ENCODE data around the gene RERE.

Gene RERE

GRCh38 chr1:8856689-8857412 lies 39.4 kb upstream of the RERE start:
- Histone ChIP-seq H3K9me3 (ENCODE audit: control insufficient read depth, insufficient read depth, low read length) (no peaks in the 10 kb centered on the region), H3K9ac (ENCODE audit: low read depth, low read length) (no peak overlapping the region), H3K36me3 (ENCODE audit: control insufficient read depth, insufficient read depth, low read length) (peaks cover 26% of the 10 kb centered on the region), H3K27me3 (ENCODE audit: control insufficient read depth, insufficient read depth, low read length) (no peaks in the 10 kb centered on the region), H3K4me3 (ENCODE audit: low read depth, low read length) (no peak overlapping the region), H3K4me1 (ENCODE audit: control insufficient read depth, insufficient read depth, low read length) (no peaks in the 10 kb centered on the region)

- no peaks in the 10 kb centered on the region for H3K9me3 ChIP-seq (ENCODE audit: control insufficient read depth, insufficient read depth, low read length)
- no peaks in the 10 kb centered on the region for H3K27me3 ChIP-seq (ENCODE audit: control insufficient read depth, insufficient read depth, low read length)
- H3K9ac ChIP-seq (ENCODE audit: low read depth, low read length): no peak overlapping the region
- H3K4me1 ChIP-seq (ENCODE audit: control insufficient read depth, insufficient read depth, low read length): no peaks in the 10 kb centered on the region
- peaks cover 7% of the 10 kb centered on the region for H3K36me3 ChIP-seq (ENCODE audit: control insufficient read depth, insufficient read depth, low read length)
- no peak overlapping the region for H3K4me3 ChIP-seq (ENCODE audit: low read depth, low read length)
These were observed 36.8 kb upstream of the RERE start for GRCh38 chr1:8854240-8854639.

- Histone ChIP-seq H3K4me3 (ENCODE audit: low read depth, low read length) (no peak overlapping the region), H3K9ac (ENCODE audit: low read depth, low read length) (no peak overlapping the region), H3K4me1 (ENCODE audit: control insufficient read depth, insufficient read depth, low read length) (no peaks in the 10 kb centered on the region), H3K27me3 (ENCODE audit: control insufficient read depth, insufficient read depth, low read length) (no peaks in the 10 kb centered on the region), H3K36me3 (ENCODE audit: control insufficient read depth, insufficient read depth, low read length) (no peaks in the 10 kb centered on the region), H3K9me3 (ENCODE audit: control insufficient read depth, insufficient read depth, low read length) (no peaks in the 10 kb centered on the region)
These were observed 33.6 kb upstream of the RERE start for GRCh38 chr1:8851060-8851459.

GRCh38 chr1:8848663-8849386 lies 31.4 kb upstream of the RERE start:
- Histone ChIP-seq H3K9me3 (ENCODE audit: control insufficient read depth, insufficient read depth, low read length) (no peaks in the 10 kb centered on the region), H3K27me3 (ENCODE audit: control insufficient read depth, insufficient read depth, low read length) (no peaks in the 10 kb centered on the region), H3K36me3 (ENCODE audit: control insufficient read depth, insufficient read depth, low read length) (no peaks in the 10 kb centered on the region), H3K4me1 (ENCODE audit: control insufficient read depth, insufficient read depth, low read length) (no peaks in the 10 kb centered on the region), H3K9ac (ENCODE audit: low read depth, low read length) (no peak overlapping the region), H3K4me3 (ENCODE audit: low read depth, low read length) (no peak overlapping the region)

GRCh38 chr1:8847990-8848389 lies 30.6 kb upstream of the RERE start:
- no peak overlapping the region for H3K4me3 ChIP-seq (ENCODE audit: low read depth, low read length)
- H3K9ac ChIP-seq (ENCODE audit: low read depth, low read length): no peak overlapping the region
- H3K4me1 ChIP-seq (ENCODE audit: control insufficient read depth, insufficient read depth, low read length): no peaks in the 10 kb centered on the region
- H3K9me3 ChIP-seq (ENCODE audit: control insufficient read depth, insufficient read depth, low read length): no peaks in the 10 kb centered on the region
- no peaks in the 10 kb centered on the region for H3K27me3 ChIP-seq (ENCODE audit: control insufficient read depth, insufficient read depth, low read length)
- H3K36me3 ChIP-seq (ENCODE audit: control insufficient read depth, insufficient read depth, low read length): no peaks in the 10 kb centered on the region

- no peaks in the 10 kb centered on the region for H3K36me3 ChIP-seq (ENCODE audit: control insufficient read depth, insufficient read depth, low read length)
- no peak overlapping the region for H3K9ac ChIP-seq (ENCODE audit: low read depth, low read length)
- H3K27me3 ChIP-seq (ENCODE audit: control insufficient read depth, insufficient read depth, low read length): no peaks in the 10 kb centered on the region
- H3K4me1 ChIP-seq (ENCODE audit: control insufficient read depth, insufficient read depth, low read length): no peaks in the 10 kb centered on the region
- no peak overlapping the region for H3K4me3 ChIP-seq (ENCODE audit: low read depth, low read length)
- H3K9me3 ChIP-seq (ENCODE audit: control insufficient read depth, insufficient read depth, low read length): no peaks in the 10 kb centered on the region
These were observed 28.8 kb upstream of the RERE start for GRCh38 chr1:8846263-8846662.

GRCh38 chr1:8845104-8846097 lies 28.0 kb upstream of the RERE start:
- Histone ChIP-seq H3K9me3 (ENCODE audit: control insufficient read depth, insufficient read depth, low read length) (no peaks in the 10 kb centered on the region), H3K36me3 (ENCODE audit: control insufficient read depth, insufficient read depth, low read length) (no peaks in the 10 kb centered on the region), H3K9ac (ENCODE audit: low read depth, low read length) (no peak overlapping the region), H3K4me1 (ENCODE audit: control insufficient read depth, insufficient read depth, low read length) (no peaks in the 10 kb centered on the region), H3K4me3 (ENCODE audit: low read depth, low read length) (no peak overlapping the region), H3K27me3 (ENCODE audit: control insufficient read depth, insufficient read depth, low read length) (no peaks in the 10 kb centered on the region)

- Histone ChIP-seq H3K27me3 (ENCODE audit: control insufficient read depth, insufficient read depth, low read length) (no peaks in the 10 kb centered on the region), H3K36me3 (ENCODE audit: control insufficient read depth, insufficient read depth, low read length) (no peaks in the 10 kb centered on the region), H3K9me3 (ENCODE audit: control insufficient read depth, insufficient read depth, low read length) (no peaks in the 10 kb centered on the region), H3K4me3 (ENCODE audit: low read depth, low read length) (no peak overlapping the region), H3K4me1 (ENCODE audit: control insufficient read depth, insufficient read depth, low read length) (no peaks in the 10 kb centered on the region), H3K9ac (ENCODE audit: low read depth, low read length) (no peak overlapping the region)
These were observed 27.1 kb upstream of the RERE start for GRCh38 chr1:8844501-8845006.

GRCh38 chr1:8841395-8841794 lies 24.0 kb upstream of the RERE start:
- Histone ChIP-seq H3K4me1 (ENCODE audit: control insufficient read depth, insufficient read depth, low read length) (no peaks in the 10 kb centered on the region), H3K9ac (ENCODE audit: low read depth, low read length) (no peak overlapping the region), H3K4me3 (ENCODE audit: low read depth, low read length) (no peak overlapping the region), H3K9me3 (ENCODE audit: control insufficient read depth, insufficient read depth, low read length) (no peaks in the 10 kb centered on the region), H3K27me3 (ENCODE audit: control insufficient read depth, insufficient read depth, low read length) (no peaks in the 10 kb centered on the region), H3K36me3 (ENCODE audit: control insufficient read depth, insufficient read depth, low read length) (no peaks in the 10 kb centered on the region)

- Histone ChIP-seq H3K4me1 (ENCODE audit: control insufficient read depth, insufficient read depth, low read length) (no peaks in the 10 kb centered on the region), H3K27me3 (ENCODE audit: control insufficient read depth, insufficient read depth, low read length) (no peaks in the 10 kb centered on the region), H3K36me3 (ENCODE audit: control insufficient read depth, insufficient read depth, low read length) (no peaks in the 10 kb centered on the region), H3K9ac (ENCODE audit: low read depth, low read length) (no peak overlapping the region), H3K9me3 (ENCODE audit: control insufficient read depth, insufficient read depth, low read length) (no peaks in the 10 kb centered on the region), H3K4me3 (ENCODE audit: low read depth, low read length) (no peak overlapping the region)
These were observed 22.6 kb upstream of the RERE start for GRCh38 chr1:8839990-8840389.

- Histone ChIP-seq H3K9ac (ENCODE audit: low read depth, low read length) (no peak overlapping the region), H3K27me3 (ENCODE audit: control insufficient read depth, insufficient read depth, low read length) (no peaks in the 10 kb centered on the region), H3K4me3 (ENCODE audit: low read depth, low read length) (no peak overlapping the region), H3K36me3 (ENCODE audit: control insufficient read depth, insufficient read depth, low read length) (no peaks in the 10 kb centered on the region), H3K9me3 (ENCODE audit: control insufficient read depth, insufficient read depth, low read length) (no peaks in the 10 kb centered on the region), H3K4me1 (ENCODE audit: control insufficient read depth, insufficient read depth, low read length) (no peaks in the 10 kb centered on the region)
These were observed 18.7 kb upstream of the RERE start for GRCh38 chr1:8835941-8836643.
